GM10266 (cell line): ENCODE measurements around the gene HOXD4.

Experiments used
- DNase-seq: peaks from one replicate; pipeline ENCODE4 v3.0.0; 2012; ENCODE audit errors: extremely low spot score
- CTCF ChIP-seq: IDR thresholded peaks from 2 replicates; pipeline ENCODE4 v1.5.1; 2012; ENCODE audit warnings: mild to moderate bottlenecking, low read depth; ENCODE audit not compliant: control insufficient read depth, insufficient read depth; ENCODE audit errors: missing control alignments

The HOXD4 gene

GRCh38 chr2:176130147-176130956 lies 21.0 kb upstream of the HOXD4 start:
- no peak for DNase-seq
- TF ChIP-seq CTCF = no peak

GRCh38 chr2:176130957-176131847 lies 20.1 kb upstream of the HOXD4 start:
- DNase-seq = no peak
- TF ChIP-seq CTCF = no peak

GRCh38 chr2:176131848-176132158 lies 19.5 kb upstream of the HOXD4 start:
- TF ChIP-seq CTCF = no peak
- DNase-seq = no peak

GRCh38 chr2:176132205-176133171 lies 18.9 kb upstream of the HOXD4 start:
- DNase-seq = no peak
- no peak for TF ChIP-seq CTCF

GRCh38 chr2:176133389-176133788 lies 18.0 kb upstream of the HOXD4 start:
- TF ChIP-seq CTCF = no peak
- no peak for DNase-seq

GRCh38 chr2:176134035-176134434 lies 17.3 kb upstream of the HOXD4 start:
- TF ChIP-seq CTCF = no peak
- DNase-seq = no peak
